GM12801 (cell line): ENCODE results near the gene RORB.

Experiments used
- CTCF ChIP-seq: IDR thresholded peaks from one replicate; pipeline ENCODE4 v1.5.1; 2011; ENCODE audit warnings: control low read depth; ENCODE audit not compliant: insufficient read length; ENCODE audit errors: extremely low read depth

The RORB gene

GRCh38 chr9:74598874-74599273, 101.7 kb downstream of the RORB start:
- no peak for TF ChIP-seq CTCF

GRCh38 chr9:74609671-74610405, 112.7 kb downstream of the RORB start:
- no peak for TF ChIP-seq CTCF

GRCh38 chr9:74610523-74611061, 113.5 kb downstream of the RORB start:
- TF ChIP-seq CTCF: no peak

GRCh38 chr9:74630228-74630627, 133.1 kb downstream of the RORB start:
- TF ChIP-seq CTCF: no peak

GRCh38 chr9:74639112-74639511, 142.0 kb downstream of the RORB start:
- TF ChIP-seq CTCF: no peak

GRCh38 chr9:74642376-74642775, 145.2 kb downstream of the RORB start:
- no peak for TF ChIP-seq CTCF

GRCh38 chr9:74643303-74643923, 146.3 kb downstream of the RORB start:
- TF ChIP-seq CTCF: no peak
